BLaER1 (cell line): Measurements from ENCODE around the gene IFNG-AS1.

Experiments
- H3K27ac ChIP-seq: shearing (Covaris generic); formaldehyde crosslinking; 2 replicates; pipeline ENCODE4 v1.8.1; 2022
- H3K27me3 ChIP-seq: shearing (Covaris generic); formaldehyde crosslinking; 2 replicates; pipeline ENCODE4 v1.8.1; 2022
- H3K36me3 ChIP-seq: shearing (Covaris generic); formaldehyde crosslinking; 2 replicates; pipeline ENCODE4 v1.8.1; 2022
- H3K4me1 ChIP-seq: shearing (Covaris generic); formaldehyde crosslinking; 2 replicates; pipeline ENCODE4 v1.8.1; 2022
- H3K4me2 ChIP-seq: shearing (Covaris generic); formaldehyde crosslinking; 2 replicates; pipeline ENCODE4 v1.8.1; 2022
- H3K4me3 ChIP-seq: shearing (Covaris generic); formaldehyde crosslinking; 2 replicates; pipeline ENCODE4 v1.8.1; 2022
- H3K9ac ChIP-seq: shearing (Covaris generic); formaldehyde crosslinking; 2 replicates; pipeline ENCODE4 v1.8.1; 2022
- H3K9me3 ChIP-seq: shearing (Covaris generic); formaldehyde crosslinking; 2 replicates; pipeline ENCODE4 v1.8.1; 2022
- H4K20me1 ChIP-seq: shearing (Covaris generic); formaldehyde crosslinking; 2 replicates; pipeline ENCODE4 v1.8.1; 2022
- Cebpa-rat ChIP-seq: shearing (Covaris generic); IDR thresholded peaks from 2 replicates; pipeline ENCODE4 v1.8.1; 2022

The IFNG-AS1 gene

GRCh38 chr12:68031174-68031573 lies 41.9 kb downstream of the IFNG-AS1 start:
- Histone ChIP-seq H3K4me1 (peaks cover 19% of the 10 kb centered on the region), H4K20me1 (no peaks in the 10 kb centered on the region), H3K9me3 (peaks cover 25% of the 10 kb centered on the region), H3K9ac (no peak overlapping the region), H3K27me3 (no peaks in the 10 kb centered on the region), H3K4me3 (no peak overlapping the region), H3K4me2 (no peak overlapping the region), H3K27ac (no peak overlapping the region), H3K36me3 (no peaks in the 10 kb centered on the region)
- no peak for TF ChIP-seq Cebpa-rat

- no peaks in the 10 kb centered on the region for H3K36me3 ChIP-seq
- H4K20me1 ChIP-seq, result no peaks in the 10 kb centered on the region
- H3K4me1 ChIP-seq, result peaks cover 19% of the 10 kb centered on the region
- peaks cover 27% of the 10 kb centered on the region for H3K9me3 ChIP-seq
- H3K4me2 ChIP-seq, result peak overlapping the region; percentile 85
- H3K27me3 ChIP-seq, result no peaks in the 10 kb centered on the region
- H3K9ac ChIP-seq, result peak overlapping the region; percentile 61
- H3K4me3 ChIP-seq, result peak overlapping the region; percentile 21; the same call in 1 of the 2 replicates
- H3K27ac ChIP-seq, result peak overlapping the region; percentile 58
- no peak for TF ChIP-seq Cebpa-rat
Observed at GRCh38 chr12:68031881-68032739, 42.9 kb downstream of the IFNG-AS1 start.

GRCh38 chr12:68034567-68034966 lies 45.3 kb downstream of the IFNG-AS1 start:
- Histone ChIP-seq H3K36me3 (no peaks in the 10 kb centered on the region), H3K9me3 (peaks cover 21% of the 10 kb centered on the region), H3K4me1 (peaks cover 19% of the 10 kb centered on the region), H3K9ac (no peak overlapping the region), H3K4me3 (no peak overlapping the region), H3K27me3 (no peaks in the 10 kb centered on the region), H3K4me2 (no peak overlapping the region), H4K20me1 (no peaks in the 10 kb centered on the region), H3K27ac (no peak overlapping the region)
- no peak for TF ChIP-seq Cebpa-rat

GRCh38 chr12:68036642-68037041 lies 47.4 kb downstream of the IFNG-AS1 start:
- Histone ChIP-seq H4K20me1 (no peaks in the 10 kb centered on the region), H3K9me3 (peaks cover 17% of the 10 kb centered on the region), H3K4me2 (no peak overlapping the region), H3K36me3 (no peaks in the 10 kb centered on the region), H3K4me1 (peaks cover 19% of the 10 kb centered on the region), H3K9ac (no peak overlapping the region), H3K27me3 (no peaks in the 10 kb centered on the region), H3K4me3 (no peak overlapping the region), H3K27ac (no peak overlapping the region)
- no peak for TF ChIP-seq Cebpa-rat

- no peak overlapping the region for H3K4me3 ChIP-seq
- no peaks in the 10 kb centered on the region for H4K20me1 ChIP-seq
- no peaks in the 10 kb centered on the region for H3K27me3 ChIP-seq
- H3K36me3 ChIP-seq, result no peaks in the 10 kb centered on the region
- TF ChIP-seq Cebpa-rat, result no peak
- H3K4me2 ChIP-seq, result no peak overlapping the region
- H3K27ac ChIP-seq, result no peak overlapping the region
- no peak overlapping the region for H3K9ac ChIP-seq
- peaks cover 19% of the 10 kb centered on the region for H3K4me1 ChIP-seq
- H3K9me3 ChIP-seq, result peaks cover 17% of the 10 kb centered on the region
Observed at GRCh38 chr12:68037616-68038255, 48.5 kb downstream of the IFNG-AS1 start.

GRCh38 chr12:68038650-68039049 lies 49.4 kb downstream of the IFNG-AS1 start:
- TF ChIP-seq Cebpa-rat, result no peak
- H4K20me1 ChIP-seq, result no peaks in the 10 kb centered on the region

GRCh38 chr12:68040450-68041075 lies 51.3 kb downstream of the IFNG-AS1 start:
- Histone ChIP-seq H4K20me1 (no peaks in the 10 kb centered on the region), H3K4me3 (no peak overlapping the region), H3K27me3 (no peaks in the 10 kb centered on the region), H3K4me2 (0 out of 2 replicates have a peak overlapping the region, but pooled peaks have one; percentile 20), H3K36me3 (no peaks in the 10 kb centered on the region), H3K9ac (no peak overlapping the region), H3K9me3 (peaks cover 9% of the 10 kb centered on the region), H3K4me1 (peaks cover 19% of the 10 kb centered on the region), H3K27ac (0 out of 2 replicates have a peak overlapping the region, but pooled peaks have one; percentile 14)
- no peak for TF ChIP-seq Cebpa-rat

More at GRCh38 chr12:68038650-68039049, 49.4 kb downstream of the IFNG-AS1 start:
- H3K27ac ChIP-seq, result no peak overlapping the region
- no peaks in the 10 kb centered on the region for H3K36me3 ChIP-seq
- no peaks in the 10 kb centered on the region for H3K27me3 ChIP-seq
- H3K9ac ChIP-seq, result no peak overlapping the region
- H3K9me3 ChIP-seq, result peaks cover 17% of the 10 kb centered on the region
- H3K4me1 ChIP-seq, result peaks cover 19% of the 10 kb centered on the region
- no peak overlapping the region for H3K4me2 ChIP-seq
- no peak overlapping the region for H3K4me3 ChIP-seq

GRCh38 chr12:68042212-68042699 lies 53.0 kb downstream of the IFNG-AS1 start:
- Histone ChIP-seq H3K27me3 (no peaks in the 10 kb centered on the region), H4K20me1 (no peaks in the 10 kb centered on the region), H3K4me3 (no peak overlapping the region), H3K36me3 (no peaks in the 10 kb centered on the region), H3K9me3 (peaks cover 6% of the 10 kb centered on the region; the same call in 1 of the 2 replicates), H3K27ac (peak overlapping the region; percentile 48), H3K4me1 (peaks cover 19% of the 10 kb centered on the region), H3K9ac (no peak overlapping the region), H3K4me2 (peak overlapping the region; percentile 29; the same call in 1 of the 2 replicates)
- no peak for TF ChIP-seq Cebpa-rat

- no peak overlapping the region for H3K27ac ChIP-seq
- no peak overlapping the region for H3K4me3 ChIP-seq
- TF ChIP-seq Cebpa-rat, result no peak
- no peak overlapping the region for H3K9ac ChIP-seq
- peaks cover 19% of the 10 kb centered on the region for H3K4me1 ChIP-seq
- H3K4me2 ChIP-seq, result no peak overlapping the region
- no peaks in the 10 kb centered on the region for H3K36me3 ChIP-seq
- H3K27me3 ChIP-seq, result no peaks in the 10 kb centered on the region
- H4K20me1 ChIP-seq, result no peaks in the 10 kb centered on the region
- peaks cover 6% of the 10 kb centered on the region; the same call in 1 of the 2 replicates for H3K9me3 ChIP-seq
Observed at GRCh38 chr12:68043435-68043834, 54.2 kb downstream of the IFNG-AS1 start.
